HG03175 (cell line): ENCODE results near the gene ZBTB32.

Source experiments
- ATAC-seq: cut with Tn5 transposase; IDR thresholded peaks from one replicate; pipeline ENCODE4 v1.9.1; 2021; ENCODE audit warnings: mild to moderate bottlenecking, moderate library complexity; ENCODE audit not compliant: unreplicated experiment

Gene ZBTB32

GRCh38 chr19:35736913-35737886 lies 32.8 kb downstream of the ZBTB32 start:
- no peak for ATAC-seq

GRCh38 chr19:35738021-35738886 lies 33.9 kb downstream of the ZBTB32 start:
- no peak for ATAC-seq

- ATAC-seq, result no peak
Observed at GRCh38 chr19:35738887-35739229, 34.5 kb downstream of the ZBTB32 start.

- ATAC-seq, result no peak
Observed at GRCh38 chr19:35739275-35740107, 35.1 kb downstream of the ZBTB32 start.

GRCh38 chr19:35740108-35740422 lies 35.7 kb downstream of the ZBTB32 start:
- peak; percentile 13 for ATAC-seq

GRCh38 chr19:35740423-35741202 lies 36.3 kb downstream of the ZBTB32 start:
- ATAC-seq, result peak; percentile 55

GRCh38 chr19:35741203-35741515 lies 36.8 kb downstream of the ZBTB32 start:
- ATAC-seq, result no peak

GRCh38 chr19:35742121-35742724 lies 37.9 kb downstream of the ZBTB32 start, which contains the start of gene IGFLR1:
TSS of gene IGFLR1 (minus strand) at chr19:35742452. CDS start at chr19:35741180, 1,272 bp downstream.
- ATAC-seq, result no peak

- no peak for ATAC-seq
Observed at GRCh38 chr19:35743640-35744429, 39.5 kb downstream of the ZBTB32 start.

- peak; percentile 35 for ATAC-seq
Observed at GRCh38 chr19:35744430-35745327, 40.3 kb downstream of the ZBTB32 start.

- peak; percentile 46 for ATAC-seq
Observed at GRCh38 chr19:35745328-35746086, 41.1 kb downstream of the ZBTB32 start, which contains the start of the genes PSENEN and U2AF1L4. TSS of gene PSENEN (plus strand) at chr19:35745651. CDS start at chr19:35745931, 280 bp downstream. TSS of gene U2AF1L4 (minus strand) at chr19:35745418. CDS start at chr19:35745391, 27 bp downstream.

- ATAC-seq, result no peak
Observed at GRCh38 chr19:35746087-35746462, 41.7 kb downstream of the ZBTB32 start.

GRCh38 chr19:35746531-35746930 lies 42.2 kb downstream of the ZBTB32 start:
- no peak for ATAC-seq

GRCh38 chr19:35748106-35749020 lies 44.0 kb downstream of the ZBTB32 start, which contains the start of gene LIN37:
TSS of gene LIN37 (plus strand) at chr19:35748576. CDS start at chr19:35748725, 149 bp downstream.
- peak; percentile 72 for ATAC-seq

GRCh38 chr19:35750167-35750566 lies 45.8 kb downstream of the ZBTB32 start:
- ATAC-seq, result no peak
